ENCODE results near the gene AMER1. TPM values are rescaled to one million over a fixed set of nuclear protein-coding genes. Genes with fewer than 3 reads are reported as not detected.

AMER1 gene
- total RNA-seq, 2 experiments from 2014 or later, result 2.2 to 2.4 TPM

DNA sequence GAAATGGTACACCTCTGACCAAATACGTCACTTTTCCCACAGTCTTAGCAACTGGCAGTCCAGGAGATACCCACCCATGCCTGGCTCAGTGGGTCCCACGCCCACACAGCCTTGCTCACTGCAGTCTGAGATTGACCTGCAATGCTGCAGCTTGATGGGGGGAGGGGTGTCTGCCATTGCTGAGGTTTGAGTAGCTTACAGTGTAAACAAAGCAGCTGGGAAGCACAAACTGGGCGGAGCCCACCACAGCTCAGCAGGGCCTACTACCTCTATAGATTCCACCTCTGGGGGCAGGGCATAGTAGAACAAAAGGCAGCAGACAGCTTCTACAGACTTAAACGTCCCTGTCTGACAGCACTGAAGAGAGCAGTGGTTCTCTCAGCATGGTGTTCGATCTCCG, 52.7 kb downstream of the AMER1 start:
- H3K27me3 Mint-ChIP-seq (ENCODE audit: low read depth), result no peaks in the 10 kb centered on the region
- H3K9me3 Mint-ChIP-seq, result peaks cover 16% of the 10 kb centered on the region
- H3K4me3 Mint-ChIP-seq, result no peak overlapping the region
- no peak overlapping the region for H3K27ac Mint-ChIP-seq
- H3K36me3 Mint-ChIP-seq (ENCODE audit: low read depth), result peaks cover 1% of the 10 kb centered on the region
- intact Hi-C loops (cut with micrococcal nuclease), result no loop called here
- H3K4me1 Mint-ChIP-seq (ENCODE audit: low read depth), result no peaks in the 10 kb centered on the region
- CTCF ChIA-PET, result no interaction called here
- DNase-seq, result no peak

DNA sequence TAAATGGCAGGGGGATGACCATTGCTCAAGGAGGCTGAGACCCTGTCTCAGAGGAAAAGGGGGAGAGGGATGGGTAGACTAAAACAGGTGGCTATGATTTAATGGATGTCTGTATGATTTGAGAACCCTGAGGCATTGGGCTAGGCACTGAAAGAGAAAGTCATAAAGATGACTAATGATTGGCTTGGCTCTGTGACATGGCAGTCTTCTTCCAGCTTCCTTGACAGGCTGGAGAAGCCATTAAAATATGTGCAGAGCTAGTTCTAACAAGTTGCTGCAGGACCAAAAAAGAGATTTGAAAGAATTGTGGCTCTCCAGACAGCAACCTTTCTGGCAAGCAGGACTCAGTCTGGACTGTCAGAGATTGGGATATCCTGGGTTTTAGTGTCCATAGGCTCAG, 53.6 kb downstream of the AMER1 start:
- CTCF ChIA-PET, result no interaction called here
- no peak overlapping the region for H3K4me3 Mint-ChIP-seq
- H3K36me3 Mint-ChIP-seq (ENCODE audit: low read depth), result peaks cover 1% of the 10 kb centered on the region
- H3K9me3 Mint-ChIP-seq, result peaks cover 16% of the 10 kb centered on the region
- DNase-seq, result no peak
- no peaks in the 10 kb centered on the region for H3K27me3 Mint-ChIP-seq (ENCODE audit: low read depth)
- no peak overlapping the region for H3K27ac Mint-ChIP-seq
- H3K4me1 Mint-ChIP-seq (ENCODE audit: low read depth), result no peaks in the 10 kb centered on the region
- intact Hi-C loops (cut with micrococcal nuclease), result no loop called here

DNA sequence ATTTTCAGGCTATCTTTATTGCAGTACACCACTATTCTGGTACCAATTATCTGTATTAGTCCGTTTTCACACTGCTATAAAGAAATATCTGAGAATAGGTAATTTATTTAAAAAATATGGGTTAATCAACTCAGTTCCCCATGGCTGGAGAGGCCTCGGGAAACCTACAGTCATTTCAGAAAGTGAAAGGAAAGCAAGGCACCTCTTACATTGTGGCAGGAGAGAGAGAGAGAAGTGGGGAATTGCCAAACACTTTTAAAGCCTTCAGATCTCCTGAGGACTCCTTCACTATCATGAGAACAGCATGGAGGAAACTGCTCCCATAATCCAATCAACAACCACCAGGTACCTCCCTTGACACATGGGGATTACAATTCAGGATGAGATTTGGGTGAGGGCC, 54.7 kb downstream of the AMER1 start:
- Mint-ChIP-seq H3K36me3 (ENCODE audit: low read depth) (peaks cover 1% of the 10 kb centered on the region), H3K27ac (no peak overlapping the region), H3K27me3 (ENCODE audit: low read depth) (no peaks in the 10 kb centered on the region), H3K9me3 (peaks cover 14% of the 10 kb centered on the region), H3K4me3 (no peak overlapping the region), H3K4me1 (ENCODE audit: low read depth) (no peaks in the 10 kb centered on the region)
- intact Hi-C loops (cut with micrococcal nuclease), result no loop called here
- DNase-seq, result no peak
- CTCF ChIA-PET, result no interaction called here

Other genes with a start within 250 kb of the AMER1 start
- gene ASB12, start 24.9 kb upstream of the AMER1 start, total RNA-seq, result under 1 TPM in 1 of 2 experiments, not detected in 1; 0.17 TPM
- gene MTMR8, start 189.7 kb upstream of the AMER1 start, total RNA-seq, result 1 to 10 TPM; 3.5 to 6.4 TPM

Measured in activated naive CD4-positive, alpha-beta T cell treated with anti-CD3 and anti-CD28 coated beads for 36 hours (primary cell).